GM12872 (cell line): Measurements from ENCODE around the gene TEKT5.

Experiments
- TF ChIP-seq, protein P1 (sequence below): IDR thresholded peaks from 3 replicates; pipeline ENCODE4 v1.5.1; 2011; ENCODE audit warnings: low read depth, mild to moderate bottlenecking, low read length, moderate library complexity; ENCODE audit not compliant: insufficient read depth

The TEKT5 gene

DNA sequence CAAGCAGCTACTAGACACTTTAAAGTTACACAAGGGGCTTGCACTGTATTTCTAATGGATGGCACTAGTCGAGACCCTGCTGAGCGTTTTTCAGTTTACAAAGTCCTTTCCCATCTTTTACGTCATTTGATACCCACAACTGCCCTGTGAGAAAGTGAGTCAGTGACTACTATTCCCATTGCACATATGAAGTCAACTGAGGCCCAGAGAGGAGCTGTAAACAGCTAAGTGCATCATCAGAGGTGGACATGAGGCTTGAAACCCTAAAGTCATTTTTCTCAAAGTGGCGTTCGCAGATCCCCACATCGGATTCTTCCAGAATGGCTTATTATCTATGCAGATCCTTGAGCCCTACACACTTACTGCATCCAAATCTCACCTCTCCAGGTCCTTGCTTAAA, 50.6 kb downstream of the TEKT5 start:
- TF ChIP-seq, protein P1, sequence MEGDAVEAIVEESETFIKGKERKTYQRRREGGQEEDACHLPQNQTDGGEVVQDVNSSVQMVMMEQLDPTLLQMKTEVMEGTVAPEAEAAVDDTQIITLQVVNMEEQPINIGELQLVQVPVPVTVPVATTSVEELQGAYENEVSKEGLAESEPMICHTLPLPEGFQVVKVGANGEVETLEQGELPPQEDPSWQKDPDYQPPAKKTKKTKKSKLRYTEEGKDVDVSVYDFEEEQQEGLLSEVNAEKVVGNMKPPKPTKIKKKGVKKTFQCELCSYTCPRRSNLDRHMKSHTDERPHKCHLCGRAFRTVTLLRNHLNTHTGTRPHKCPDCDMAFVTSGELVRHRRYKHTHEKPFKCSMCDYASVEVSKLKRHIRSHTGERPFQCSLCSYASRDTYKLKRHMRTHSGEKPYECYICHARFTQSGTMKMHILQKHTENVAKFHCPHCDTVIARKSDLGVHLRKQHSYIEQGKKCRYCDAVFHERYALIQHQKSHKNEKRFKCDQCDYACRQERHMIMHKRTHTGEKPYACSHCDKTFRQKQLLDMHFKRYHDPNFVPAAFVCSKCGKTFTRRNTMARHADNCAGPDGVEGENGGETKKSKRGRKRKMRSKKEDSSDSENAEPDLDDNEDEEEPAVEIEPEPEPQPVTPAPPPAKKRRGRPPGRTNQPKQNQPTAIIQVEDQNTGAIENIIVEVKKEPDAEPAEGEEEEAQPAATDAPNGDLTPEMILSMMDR, result no peak

DNA sequence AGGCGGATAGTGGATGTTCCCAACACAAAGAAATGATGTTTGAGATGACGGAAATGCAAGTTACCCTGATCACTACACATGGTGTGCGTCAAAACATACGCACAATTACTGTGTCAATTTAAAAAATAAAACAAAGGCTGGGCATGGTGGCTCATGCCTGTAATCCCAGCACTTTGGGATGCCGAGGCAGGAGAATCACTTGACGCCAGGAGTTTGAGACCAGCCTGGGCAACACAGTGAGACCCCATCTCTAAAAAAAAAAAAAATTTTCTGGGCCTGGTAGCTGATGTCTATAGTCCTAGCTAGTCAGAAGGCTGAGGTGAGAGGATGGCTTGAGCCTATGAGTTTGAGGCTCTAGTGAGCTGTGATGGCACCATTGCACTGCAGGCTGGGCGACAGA, 51.8 kb downstream of the TEKT5 start:
- TF ChIP-seq, protein P1, result no peak

DNA sequence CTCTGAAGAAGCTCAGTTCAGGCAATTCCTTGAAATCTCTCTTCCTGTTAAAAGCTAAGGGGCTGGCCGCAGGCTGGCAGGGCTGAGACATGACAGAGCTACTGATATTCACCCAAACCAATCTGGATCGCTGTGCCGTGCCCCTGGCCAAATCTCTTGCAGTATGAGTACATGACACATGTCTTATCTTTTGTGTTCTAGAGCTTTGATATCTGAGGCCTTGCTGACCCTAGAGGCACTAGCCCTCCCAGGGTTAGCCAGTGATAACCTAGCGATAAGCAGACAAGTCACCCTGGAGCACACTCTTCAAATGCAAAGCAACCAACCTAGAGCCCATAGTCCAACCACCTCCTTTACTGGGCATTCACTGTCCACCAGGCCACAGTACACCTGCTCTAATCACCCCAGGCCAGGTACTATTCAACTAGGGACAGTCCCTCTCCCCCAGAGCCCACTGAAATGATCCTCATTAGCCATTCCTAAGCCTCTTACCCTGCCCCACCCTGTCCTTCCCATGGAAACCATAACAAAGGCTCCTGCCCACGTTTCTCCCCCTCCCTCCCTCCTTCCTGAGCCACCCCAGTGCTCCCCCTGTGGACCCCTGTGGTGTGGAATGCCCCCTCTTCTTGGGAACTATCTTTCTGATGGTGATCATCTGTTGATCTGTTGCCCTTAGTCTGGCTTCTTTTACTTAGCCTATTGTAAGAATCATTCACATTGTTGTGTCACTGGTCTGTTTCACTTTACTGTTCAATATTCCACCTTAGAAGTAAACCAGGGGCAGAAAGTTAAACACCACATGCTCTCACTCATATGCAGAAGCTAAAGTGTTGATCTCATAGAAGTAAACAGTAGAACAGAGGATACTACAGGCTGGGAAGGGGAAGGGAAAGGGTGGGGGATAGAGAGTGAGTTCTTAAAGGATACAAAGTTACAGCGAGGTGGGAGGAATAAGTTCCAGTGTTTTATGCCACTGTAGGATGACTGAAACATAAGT, 52.5 kb downstream of the TEKT5 start:
- TF ChIP-seq, protein P1, result no peak

DNA sequence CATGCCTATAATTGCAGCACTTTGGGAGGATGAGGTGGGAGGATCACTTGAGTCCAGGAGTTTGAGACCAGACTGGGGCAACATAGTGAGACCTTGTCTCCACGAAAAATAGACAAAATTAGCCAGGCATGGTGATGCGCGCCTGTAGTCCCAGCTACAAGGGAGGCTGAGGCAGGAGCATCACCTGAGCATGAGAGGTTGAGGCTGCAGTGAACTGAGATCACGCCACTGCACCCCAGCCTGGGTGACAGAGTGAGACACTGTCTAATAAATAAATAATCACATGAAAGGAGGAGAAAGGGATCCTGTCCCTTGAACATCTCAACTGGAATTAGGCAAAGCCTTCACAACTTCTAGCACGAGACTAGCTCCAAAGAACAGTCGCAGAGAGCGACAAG, 53.2 kb downstream of the TEKT5 start:
- TF ChIP-seq, protein P1, result no peak

DNA sequence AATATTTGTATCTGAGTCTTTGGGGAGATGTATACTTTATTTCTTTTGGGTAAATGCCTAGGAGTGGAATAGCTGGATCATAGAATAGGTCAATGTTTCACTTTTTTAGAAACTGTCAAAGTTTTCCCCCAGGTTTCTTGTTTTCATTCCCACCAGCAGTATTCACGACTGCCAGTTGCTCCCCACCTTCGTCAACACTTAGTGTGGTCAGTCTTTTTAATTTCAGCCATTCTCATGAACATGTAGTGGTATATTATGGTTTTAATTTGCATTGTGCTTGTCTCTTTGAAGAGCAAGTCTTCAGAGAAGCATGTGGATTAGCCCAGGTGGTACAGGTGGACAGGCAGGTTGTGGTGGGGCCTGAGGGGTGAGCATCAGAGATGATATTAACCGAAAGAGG, 53.8 kb downstream of the TEKT5 start:
- TF ChIP-seq, protein P1, result no peak

DNA sequence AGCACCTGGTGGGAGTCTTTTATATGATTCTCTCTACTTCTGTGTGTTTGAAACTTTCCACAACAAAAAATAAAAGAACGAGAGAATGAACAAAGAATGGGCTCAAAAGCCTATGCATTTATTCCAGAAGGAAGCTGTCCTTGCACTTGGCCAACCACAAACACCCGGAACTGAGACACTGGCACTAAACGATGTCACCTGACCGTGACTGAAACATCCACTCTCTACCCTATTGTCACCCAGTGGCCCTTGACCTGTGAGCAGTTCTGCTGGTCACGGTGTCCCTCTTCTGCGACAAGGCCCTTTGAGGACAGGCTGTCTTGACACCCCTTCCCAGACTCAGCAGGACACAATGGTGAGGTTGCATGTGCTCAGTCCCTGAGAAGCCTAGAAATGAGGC, 56.6 kb downstream of the TEKT5 start:
- TF ChIP-seq, protein P1, result no peak

DNA sequence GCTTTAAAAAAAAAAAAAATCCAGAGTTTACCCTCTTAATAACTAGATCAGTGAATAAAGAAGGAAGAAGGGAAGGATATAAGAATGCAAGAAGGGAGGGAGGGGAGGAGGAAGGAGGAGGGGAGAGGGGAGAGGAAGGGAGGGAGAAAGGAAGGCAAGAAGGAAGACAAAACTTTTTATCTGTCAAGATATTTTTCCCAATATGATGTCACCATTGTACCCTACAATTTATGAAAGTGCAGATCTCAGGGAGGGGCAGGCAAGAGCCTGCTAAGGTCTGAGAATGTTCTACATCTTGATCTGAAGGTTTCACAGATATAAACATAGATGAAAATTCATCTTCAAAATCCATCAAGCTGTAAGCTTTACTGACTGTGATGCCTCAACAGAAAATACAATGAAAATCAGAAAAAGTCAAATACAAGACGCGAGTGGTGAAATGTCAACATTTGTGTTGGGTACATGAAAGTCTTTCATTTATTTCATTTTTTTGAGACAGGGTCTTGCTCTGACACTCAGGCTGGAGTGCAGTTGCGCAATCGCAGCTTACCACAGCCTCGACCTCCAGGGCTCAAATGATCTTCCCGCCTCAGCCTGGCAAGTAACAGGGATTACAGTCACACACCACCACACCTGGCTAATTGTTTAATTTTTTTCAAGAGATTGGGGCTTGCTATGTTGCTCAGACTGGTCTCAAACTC, 57.2 kb downstream of the TEKT5 start:
- TF ChIP-seq, protein P1, result no peak
